ENCODE measurements around the gene KCND3. TPM values are rescaled to one million over a fixed set of nuclear protein-coding genes. Genes with fewer than 3 reads are reported as not detected.

The KCND3 gene
- polyA plus RNA-seq, 1 donor, result 2.5 TPM

DNA sequence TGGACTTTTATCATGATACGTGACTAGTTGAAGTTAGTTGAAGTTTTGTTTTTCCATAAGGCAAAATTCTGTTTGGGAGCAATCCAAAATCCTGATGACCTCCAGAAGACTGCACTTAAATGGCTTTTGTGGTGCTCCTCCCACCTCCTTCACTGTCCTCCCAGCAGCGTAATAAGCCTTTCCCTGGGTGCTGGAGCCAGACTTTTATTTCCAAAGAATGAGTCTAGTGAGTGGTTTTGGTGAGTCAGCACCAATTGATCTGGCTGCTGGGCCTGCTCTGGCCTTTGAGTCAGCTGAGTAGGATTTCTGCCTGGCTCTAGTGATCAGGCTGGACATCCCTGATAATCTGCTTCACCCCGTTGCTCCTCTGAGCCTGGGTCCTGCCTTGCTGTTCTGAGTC, 21.7 kb upstream of the KCND3 start:
- H3K4me1 ChIP-seq (ENCODE audit: control insufficient read depth, insufficient read depth, low read length), result no peaks in the 10 kb centered on the region
- DNase-seq, result no peak
- H3K4me3 ChIP-seq (ENCODE audit: low read length), result no peak overlapping the region
- peaks cover 6% of the 10 kb centered on the region for H3K27me3 ChIP-seq (ENCODE audit: control insufficient read depth, insufficient read depth, low read length)
- no peaks in the 10 kb centered on the region for H3K36me3 ChIP-seq (ENCODE audit: control insufficient read depth, insufficient read depth, low read length)
- no peak overlapping the region for H3K27ac ChIP-seq (ENCODE audit: low read length)
- WGBS (ENCODE audit: insufficient coverage, low lambda C conversion rate), result no CpG with 5 or more reads among the region's 3 CpGs
- no peaks in the 10 kb centered on the region for H3K9me3 ChIP-seq (ENCODE audit: control insufficient read depth, low read depth, low read length)

DNA sequence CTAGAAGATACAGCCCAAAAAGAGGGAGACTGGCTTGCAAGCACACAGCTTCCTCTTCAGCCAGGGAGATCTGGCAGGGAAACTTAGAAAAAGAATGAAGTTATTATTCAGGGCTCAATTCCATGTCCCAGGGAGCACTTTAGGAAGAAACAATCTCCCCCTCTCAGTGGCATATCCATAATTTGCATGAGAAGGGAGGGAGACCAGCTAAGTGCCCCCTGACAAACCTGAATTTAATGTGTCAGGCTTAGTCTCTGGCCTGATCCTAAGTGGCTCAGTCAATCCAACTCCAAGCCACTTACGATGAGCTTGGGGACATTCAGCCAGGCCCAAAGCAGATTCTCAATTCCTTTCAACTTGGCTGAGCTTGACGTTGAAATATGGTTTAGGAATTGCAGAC, 17.7 kb upstream of the KCND3 start:
- no peak overlapping the region for H3K4me3 ChIP-seq (ENCODE audit: low read length)
- H3K36me3 ChIP-seq (ENCODE audit: control insufficient read depth, insufficient read depth, low read length), result no peaks in the 10 kb centered on the region
- H3K27ac ChIP-seq (ENCODE audit: low read length), result no peak overlapping the region
- no peaks in the 10 kb centered on the region for H3K9me3 ChIP-seq (ENCODE audit: control insufficient read depth, low read depth, low read length)
- H3K27me3 ChIP-seq (ENCODE audit: control insufficient read depth, insufficient read depth, low read length), result peaks cover 10% of the 10 kb centered on the region
- no peak for DNase-seq
- no peaks in the 10 kb centered on the region for H3K4me1 ChIP-seq (ENCODE audit: control insufficient read depth, insufficient read depth, low read length)
- WGBS (ENCODE audit: insufficient coverage, low lambda C conversion rate), result no CpG with 5 or more reads among the region's 2 CpGs

GRCh38 chr1:112006416-112007025, 17.1 kb upstream of the KCND3 start:
- Histone ChIP-seq H3K4me1 (ENCODE audit: control insufficient read depth, insufficient read depth, low read length) (no peaks in the 10 kb centered on the region), H3K9me3 (ENCODE audit: control insufficient read depth, low read depth, low read length) (no peaks in the 10 kb centered on the region), H3K36me3 (ENCODE audit: control insufficient read depth, insufficient read depth, low read length) (no peaks in the 10 kb centered on the region), H3K27me3 (ENCODE audit: control insufficient read depth, insufficient read depth, low read length) (peaks cover 10% of the 10 kb centered on the region), H3K27ac (ENCODE audit: low read length) (no peak overlapping the region), H3K4me3 (ENCODE audit: low read length) (no peak overlapping the region)
- DNase-seq, result no peak
- 50% methylated on average over 2 of the region's 7 CpGs for WGBS (ENCODE audit: insufficient coverage, low lambda C conversion rate)

DNA sequence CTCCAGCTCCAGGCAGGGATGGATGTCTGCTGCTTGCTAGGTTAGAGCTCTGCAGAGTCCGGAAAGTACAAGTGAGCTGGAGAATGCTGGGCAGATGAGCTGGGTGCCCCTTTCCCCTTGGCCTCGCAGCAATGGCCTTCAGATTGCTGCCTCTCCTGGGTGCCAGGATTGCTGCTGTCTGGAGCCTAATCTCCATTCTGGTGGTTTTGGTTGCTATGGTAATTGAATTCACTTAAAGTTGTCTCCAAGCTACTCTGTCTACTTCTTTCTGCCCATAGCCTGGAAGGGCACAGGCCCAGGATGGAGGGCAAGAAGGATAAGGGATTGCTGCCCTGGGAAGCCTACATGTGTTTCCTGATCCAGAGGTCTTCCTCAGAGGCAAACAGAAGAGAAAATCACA, 14.6 kb upstream of the KCND3 start:
- H3K4me3 ChIP-seq (ENCODE audit: low read length), result no peak overlapping the region
- no peaks in the 10 kb centered on the region for H3K9me3 ChIP-seq (ENCODE audit: control insufficient read depth, low read depth, low read length)
- peaks cover 14% of the 10 kb centered on the region for H3K27me3 ChIP-seq (ENCODE audit: control insufficient read depth, insufficient read depth, low read length)
- WGBS (ENCODE audit: insufficient coverage, low lambda C conversion rate), result no CpG with 5 or more reads among the region's 2 CpGs
- H3K36me3 ChIP-seq (ENCODE audit: control insufficient read depth, insufficient read depth, low read length), result no peaks in the 10 kb centered on the region
- H3K27ac ChIP-seq (ENCODE audit: low read length), result no peak overlapping the region
- no peaks in the 10 kb centered on the region for H3K4me1 ChIP-seq (ENCODE audit: control insufficient read depth, insufficient read depth, low read length)
- no peak for DNase-seq

- no peak overlapping the region for H3K4me3 ChIP-seq (ENCODE audit: low read length)
- no peak overlapping the region for H3K27ac ChIP-seq (ENCODE audit: low read length)
- no peaks in the 10 kb centered on the region for H3K9me3 ChIP-seq (ENCODE audit: control insufficient read depth, low read depth, low read length)
- no peak for DNase-seq
- no CpG with 5 or more reads among the region's 4 CpGs for WGBS (ENCODE audit: insufficient coverage, low lambda C conversion rate)
- H3K27me3 ChIP-seq (ENCODE audit: control insufficient read depth, insufficient read depth, low read length), result peaks cover 14% of the 10 kb centered on the region
- no peaks in the 10 kb centered on the region for H3K4me1 ChIP-seq (ENCODE audit: control insufficient read depth, insufficient read depth, low read length)
- H3K36me3 ChIP-seq (ENCODE audit: control insufficient read depth, insufficient read depth, low read length), result no peaks in the 10 kb centered on the region
Observed at GRCh38 chr1:112002514-112002913, 13.0 kb upstream of the KCND3 start.

DNA sequence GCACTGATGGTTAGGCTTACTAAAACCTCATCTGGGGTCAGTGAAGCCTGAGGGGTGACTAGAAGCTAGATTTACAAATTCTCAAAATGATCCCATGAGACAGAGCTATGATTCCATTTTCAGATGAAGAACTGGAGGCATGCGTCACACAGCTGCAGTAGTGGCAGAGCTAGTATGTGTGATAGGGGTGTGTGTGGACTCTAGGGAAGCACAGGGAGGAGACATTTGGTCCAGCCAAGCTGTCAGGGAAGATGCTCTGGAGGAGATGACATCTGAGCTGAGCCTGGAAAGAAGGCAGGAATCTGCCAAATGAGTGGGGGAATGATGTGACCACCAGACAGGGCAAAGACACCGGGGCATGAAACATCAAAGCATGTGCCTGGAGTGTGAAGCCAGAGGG, 12.0 kb upstream of the KCND3 start:
- H3K4me1 ChIP-seq (ENCODE audit: control insufficient read depth, insufficient read depth, low read length), result no peaks in the 10 kb centered on the region
- H3K27me3 ChIP-seq (ENCODE audit: control insufficient read depth, insufficient read depth, low read length), result peaks cover 11% of the 10 kb centered on the region
- no CpG with 5 or more reads among the region's 2 CpGs for WGBS (ENCODE audit: insufficient coverage, low lambda C conversion rate)
- H3K9me3 ChIP-seq (ENCODE audit: control insufficient read depth, low read depth, low read length), result no peaks in the 10 kb centered on the region
- no peak overlapping the region for H3K27ac ChIP-seq (ENCODE audit: low read length)
- no peak overlapping the region for H3K4me3 ChIP-seq (ENCODE audit: low read length)
- no peak for DNase-seq
- H3K36me3 ChIP-seq (ENCODE audit: control insufficient read depth, insufficient read depth, low read length), result no peaks in the 10 kb centered on the region

DNA sequence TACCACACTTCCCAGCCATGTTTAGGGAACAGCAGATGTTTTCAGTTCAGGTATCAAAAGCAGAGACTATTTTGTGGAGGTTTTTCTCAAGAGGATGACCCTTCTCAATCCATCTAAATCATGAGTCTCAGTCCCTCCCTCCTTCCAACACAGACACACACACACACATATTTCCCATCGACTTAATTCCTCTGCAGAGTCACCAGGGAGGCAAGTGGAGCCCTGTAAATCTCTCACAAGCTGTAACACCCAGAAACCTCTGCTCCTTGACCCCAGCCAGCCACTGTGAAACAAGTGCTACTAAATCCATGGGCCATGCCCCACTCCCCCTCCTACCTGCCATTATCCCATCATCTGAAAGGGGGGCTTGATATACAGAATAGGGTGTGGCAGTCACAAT, 10.6 kb upstream of the KCND3 start:
- no peak overlapping the region for H3K27ac ChIP-seq (ENCODE audit: low read length)
- WGBS (ENCODE audit: insufficient coverage, low lambda C conversion rate), result no CpG with 5 or more reads among the region's 1 CpG
- no peak for DNase-seq
- H3K4me1 ChIP-seq (ENCODE audit: control insufficient read depth, insufficient read depth, low read length), result no peaks in the 10 kb centered on the region
- H3K27me3 ChIP-seq (ENCODE audit: control insufficient read depth, insufficient read depth, low read length), result peaks cover 11% of the 10 kb centered on the region
- no peaks in the 10 kb centered on the region for H3K36me3 ChIP-seq (ENCODE audit: control insufficient read depth, insufficient read depth, low read length)
- H3K4me3 ChIP-seq (ENCODE audit: low read length), result no peak overlapping the region
- no peaks in the 10 kb centered on the region for H3K9me3 ChIP-seq (ENCODE audit: control insufficient read depth, low read depth, low read length)

GRCh38 chr1:111998332-111998731, 8.9 kb upstream of the KCND3 start:
- no peak for DNase-seq
- Histone ChIP-seq H3K9me3 (ENCODE audit: control insufficient read depth, low read depth, low read length) (no peaks in the 10 kb centered on the region), H3K27me3 (ENCODE audit: control insufficient read depth, insufficient read depth, low read length) (peaks cover 26% of the 10 kb centered on the region), H3K4me1 (ENCODE audit: control insufficient read depth, insufficient read depth, low read length) (no peaks in the 10 kb centered on the region), H3K4me3 (ENCODE audit: low read length) (no peak overlapping the region), H3K36me3 (ENCODE audit: control insufficient read depth, insufficient read depth, low read length) (no peaks in the 10 kb centered on the region), H3K27ac (ENCODE audit: low read length) (no peak overlapping the region)

GRCh38 chr1:111992476-111992875, 3.0 kb upstream of the KCND3 start:
- no CpG with 5 or more reads among the region's 10 CpGs for WGBS (ENCODE audit: insufficient coverage, low lambda C conversion rate)
- no peak overlapping the region for H3K27ac ChIP-seq (ENCODE audit: low read length)
- peaks cover 14% of the 10 kb centered on the region for H3K4me1 ChIP-seq (ENCODE audit: control insufficient read depth, insufficient read depth, low read length)
- H3K4me3 ChIP-seq (ENCODE audit: low read length), result no peak overlapping the region
- H3K9me3 ChIP-seq (ENCODE audit: control insufficient read depth, low read depth, low read length), result no peaks in the 10 kb centered on the region
- peaks cover 70% of the 10 kb centered on the region for H3K27me3 ChIP-seq (ENCODE audit: control insufficient read depth, insufficient read depth, low read length)
- no peaks in the 10 kb centered on the region for H3K36me3 ChIP-seq (ENCODE audit: control insufficient read depth, insufficient read depth, low read length)
- no peak for DNase-seq

- Histone ChIP-seq H3K36me3 (ENCODE audit: control insufficient read depth, insufficient read depth, low read length) (no peaks in the 10 kb centered on the region), H3K9me3 (ENCODE audit: control insufficient read depth, low read depth, low read length) (no peaks in the 10 kb centered on the region), H3K27ac (ENCODE audit: low read length) (no peak overlapping the region), H3K27me3 (ENCODE audit: control insufficient read depth, insufficient read depth, low read length) (peaks cover 81% of the 10 kb centered on the region), H3K4me1 (ENCODE audit: control insufficient read depth, insufficient read depth, low read length) (peaks cover 14% of the 10 kb centered on the region), H3K4me3 (ENCODE audit: low read length) (peak overlapping the region; percentile 30)
- DNase-seq, result peak in 1 of 2 donors; percentile 42
- WGBS (ENCODE audit: insufficient coverage, low lambda C conversion rate), result no CpG with 5 or more reads among the region's 37 CpGs
Observed at GRCh38 chr1:111990878-111991718, 1.6 kb upstream of the KCND3 start.
